SK-N-SH (cell line): ENCODE results near the gene FYN. TPM values are rescaled to one million over a fixed set of nuclear protein-coding genes. Genes with fewer than 3 reads are reported as not detected.

Source experiments
- CTCF ChIA-PET: fragments of 300-600, 350-600 bp; formaldehyde crosslinking; extraction: SDS; loops from one replicate; lab custom pipeline; 2021; lab: Yijun Ruan, JAX
- POLR2A ChIA-PET: fragments of 350-600 bp; sonication (Branson Sonifier 250); formaldehyde crosslinking; extraction: SDS; loops from one replicate; lab custom pipeline; 2020; ENCODE audit warnings: antibody characterized with exemption, inconsistent platforms; lab: Yijun Ruan, JAX
- DNase-seq: peaks from one replicate; pipeline ENCODE4 v3.0.0; 2012
- H2AFZ ChIP-seq: fragments of 200-600 bp; sonication (generic); 2 replicates; pipeline ENCODE4 v1.8.1; 2016; ENCODE audit warnings: antibody characterized with exemption, mild to moderate bottlenecking, low read depth
- H3F3A ChIP-seq: fragments of 200-600 bp; sonication (generic); replicated peaks from 2 replicates; pipeline ENCODE3; 2016; ENCODE audit warnings: antibody characterized with exemption, mild to moderate bottlenecking; ENCODE audit not compliant: insufficient read depth
- H3K27ac ChIP-seq, 2 experiments: fragments of 200-500 bp in 1 of 2; fragments of 200-600 bp in 1 of 2; sonication (Bioruptor generic) in 1 of 2; sonication (generic), shearing (Covaris generic) in 1 of 2; 2 replicates each; pipeline versions ENCODE4 v1.5.1 to v1.6.1; 2014 to 2016; ENCODE audit warnings: low read depth in 2 of 2, inconsistent platforms in 1 of 2, low read length in 1 of 2, mild to moderate bottlenecking in 1 of 2, mixed read lengths in 1 of 2
- H3K27me3 ChIP-seq: fragments of 200-600 bp; sonication (generic), shearing (Covaris generic); 2 replicates; pipeline ENCODE4 v1.6.1; 2016; ENCODE audit warnings: mixed run types; ENCODE audit not compliant: insufficient read depth
- H3K36me3 ChIP-seq, 2 experiments: fragments of 200-500 bp in 1 of 2; fragments of 200-600 bp in 1 of 2; sonication (Bioruptor generic) in 1 of 2; sonication (generic) in 1 of 2; replicated peaks in 1 of 2; 2 replicates each; pipeline versions ENCODE3 to v1.5.1; 2014 to 2016; ENCODE audit warnings: low read length in 1 of 2, mild to moderate bottlenecking in 1 of 2; ENCODE audit not compliant: insufficient read depth in 2 of 2, control insufficient read depth in 1 of 2
- H3K4me1 ChIP-seq, 2 experiments: fragments of 200-500 bp in 1 of 2; fragments of 200-600 bp in 1 of 2; sonication (Bioruptor generic) in 1 of 2; sonication (generic), shearing (Covaris generic) in 1 of 2; 2 replicates each; pipeline versions ENCODE4 v1.5.1 to v1.6.1; 2014 to 2016; ENCODE audit warnings: low read depth in 1 of 2, low read length in 1 of 2, mixed run types in 1 of 2; ENCODE audit not compliant: insufficient read depth in 2 of 2, control insufficient read depth in 1 of 2
- H3K4me2 ChIP-seq: fragments of 200-600 bp; sonication (generic), shearing (Covaris generic); 2 replicates; pipeline ENCODE4 v1.6.1; 2017; ENCODE audit warnings: mixed run types
- H3K4me3 ChIP-seq, 2 experiments: fragments of 200-500 bp in 1 of 2; fragments of 200-600 bp in 1 of 2; sonication (Bioruptor generic) in 1 of 2; sonication (generic), shearing (Covaris generic) in 1 of 2; 2 replicates each; pipeline versions ENCODE4 v1.5.1 to v1.8.1; 2014 to 2016; ENCODE audit warnings: low read depth in 2 of 2, inconsistent platforms in 1 of 2, low read length in 1 of 2, mild to moderate bottlenecking in 1 of 2, mixed read lengths in 1 of 2, moderate library complexity in 1 of 2
- H3K79me2 ChIP-seq: fragments of 200-600 bp; sonication (generic); 2 replicates; pipeline ENCODE4 v1.8.1; 2017; ENCODE audit warnings: mild to moderate bottlenecking; ENCODE audit not compliant: insufficient read depth
- H3K9ac ChIP-seq: fragments of 200-600 bp; sonication (generic); 2 replicates; pipeline ENCODE4 v1.6.1; 2017; ENCODE audit warnings: mixed run types
- H3K9me2 ChIP-seq: fragments of 200-600 bp; sonication (generic); 2 replicates; pipeline ENCODE4 v1.6.1; 2017; ENCODE audit warnings: mixed run types
- H3K9me3 ChIP-seq: fragments of 200-600 bp; sonication (generic); 2 replicates; pipeline ENCODE4 v1.6.1; 2017; ENCODE audit warnings: mixed run types, mild to moderate bottlenecking, moderate library complexity
- H4K20me1 ChIP-seq: fragments of 200-600 bp; sonication (generic); 2 replicates; pipeline ENCODE4 v1.6.1; 2017; ENCODE audit warnings: mild to moderate bottlenecking, mixed run types; ENCODE audit not compliant: insufficient read depth
- CHD2 ChIP-seq: fragments of 150-350 bp; IDR thresholded peaks from 2 replicates; pipeline ENCODE4 v1.6.1; 2018; ENCODE audit warnings: low read length; ENCODE audit not compliant: partially characterized antibody
- ELF1 ChIP-seq: IDR thresholded peaks from 2 replicates; pipeline ENCODE4 v1.4.0; 2012
- EZH2phosphoT487 ChIP-seq: fragments of 200-600 bp; sonication (generic); IDR thresholded peaks from 2 replicates; pipeline ENCODE4 v1.6.1; 2017; ENCODE audit warnings: low read depth, mixed run types, mild to moderate bottlenecking, antibody characterized with exemption, moderate library complexity, borderline replicate concordance
- FOSL2 ChIP-seq: IDR thresholded peaks from 2 replicates; pipeline ENCODE4 v1.4.0; 2012; ENCODE audit warnings: low read depth, mild to moderate bottlenecking, moderate library complexity, borderline replicate concordance
- FOXM1 ChIP-seq: IDR thresholded peaks from 2 replicates; pipeline ENCODE4 v1.4.0; 2012; ENCODE audit warnings: low read depth, mild to moderate bottlenecking
- GATA2 ChIP-seq: sonication (generic); formaldehyde crosslinking; IDR thresholded peaks from 2 replicates; pipeline ENCODE4 v1.5.0; 2020; ENCODE audit warnings: mild to moderate bottlenecking, missing genetic modification reagents
- MAX ChIP-seq: IDR thresholded peaks from 2 replicates; pipeline ENCODE4 v1.4.0; 2012; ENCODE audit warnings: low read depth
- MXI1 ChIP-seq: IDR thresholded peaks from 2 replicates; pipeline ENCODE4 v1.6.1; 2012; ENCODE audit warnings: mild to moderate bottlenecking, low read depth, low read length, improper control_type of control experiment
- NFIC ChIP-seq: IDR thresholded peaks from 2 replicates; pipeline ENCODE4 v1.4.0; 2012; ENCODE audit warnings: borderline replicate concordance
- NRF1 ChIP-seq: IDR thresholded peaks from 2 replicates; pipeline ENCODE4 v1.6.1; 2012; ENCODE audit warnings: low read depth, mild to moderate bottlenecking, low read length
- RCOR1 ChIP-seq: fragments of 150-350 bp; IDR thresholded peaks from 2 replicates; pipeline ENCODE4 v1.6.1; 2017; ENCODE audit warnings: antibody characterized with exemption, low read length
- REST ChIP-seq: IDR thresholded peaks from 2 replicates; pipeline ENCODE4 v1.6.1; 2012; ENCODE audit warnings: mild to moderate bottlenecking, low read depth, low read length, moderate library complexity
- SIN3A ChIP-seq: IDR thresholded peaks from 2 replicates; pipeline ENCODE4 v1.6.1; 2012; ENCODE audit warnings: low read depth, mild to moderate bottlenecking, low read length, moderate library complexity, borderline replicate concordance
- TAF1 ChIP-seq: IDR thresholded peaks from 2 replicates; pipeline ENCODE4 v1.6.1; 2012; ENCODE audit warnings: low read depth, mild to moderate bottlenecking, low read length, moderate library complexity, borderline replicate concordance
- TCF12 ChIP-seq: IDR thresholded peaks from 2 replicates; pipeline ENCODE4 v1.4.0; 2012
- TEAD4 ChIP-seq: IDR thresholded peaks from 2 replicates; pipeline ENCODE4 v1.4.0; 2012; ENCODE audit warnings: mild to moderate bottlenecking, borderline replicate concordance; ENCODE audit not compliant: insufficient read depth
- USF2 ChIP-seq: fragments of 150-350 bp; IDR thresholded peaks from 2 replicates; pipeline ENCODE4 v1.6.1; 2017; ENCODE audit warnings: antibody characterized with exemption, low read length, low read depth, borderline replicate concordance
- ZBTB33 ChIP-seq: IDR thresholded peaks from 2 replicates; pipeline ENCODE4 v1.4.0; 2012; ENCODE audit warnings: low read depth, borderline replicate concordance
- WGBS: methylation state at CpG from one replicate; pipeline ENCODE4 v1.1.6; 2017; ENCODE audit warnings: low lambda C conversion rate; 5-methylcytosine and 5-hydroxymethylcytosine counted together
- polyA plus RNA-seq, 3 experiments: library from polyadenylated mRNA; depleted of rRNA; stranded (reverse); fragments of >200 nt; gene quantifications; 2 replicates each; pipeline ENCODE4 v1.2.3, GENCODE V29; 2012

The FYN gene
- polyA plus RNA-seq, 1 of the 3 experiments (the other 2 are of a cell fraction): 31.0 TPM

- no peak for TF ChIP-seq MAX
- TF ChIP-seq USF2: no peak
- Histone ChIP-seq H2AFZ (no peak overlapping the region), H3K4me1 (peaks cover 0 to 13% of the 10 kb centered on the region in 2 experiments; a peak in 2 of 4 replicates), H3F3A (peaks cover 6% of the 10 kb centered on the region), H3K27ac (no peak overlapping the region), H3K4me3 (no peak overlapping the region), H4K20me1 (no peaks in the 10 kb centered on the region), H3K27me3 (no peaks in the 10 kb centered on the region), H3K9me2 (no peaks in the 10 kb centered on the region), H3K79me2 (no peaks in the 10 kb centered on the region), H3K36me3 (peaks cover 15% of the 10 kb centered on the region in 2 experiments), H3K4me2 (no peak overlapping the region), H3K9ac (no peak overlapping the region), H3K9me3 (no peaks in the 10 kb centered on the region)
- no peak for DNase-seq
- WGBS: 74% methylated on average over 3 of the region's 3 CpGs
- ChIA-PET CTCF (interaction anchor here (1.8 kb wide), 3 partner anchors 10 to 366 kb away, joined by 5 to 7 read pairs (median 6); no protein-coding TSS in a partner anchor), POLR2A (interaction anchor here (1.1 kb wide), 1 partner anchor 14 kb away, joined by 4 read pairs; no protein-coding TSS in a partner anchor)
These were observed 195.8 kb downstream of the FYN start for GRCh38 chr6:111677249-111677990.

DNA sequence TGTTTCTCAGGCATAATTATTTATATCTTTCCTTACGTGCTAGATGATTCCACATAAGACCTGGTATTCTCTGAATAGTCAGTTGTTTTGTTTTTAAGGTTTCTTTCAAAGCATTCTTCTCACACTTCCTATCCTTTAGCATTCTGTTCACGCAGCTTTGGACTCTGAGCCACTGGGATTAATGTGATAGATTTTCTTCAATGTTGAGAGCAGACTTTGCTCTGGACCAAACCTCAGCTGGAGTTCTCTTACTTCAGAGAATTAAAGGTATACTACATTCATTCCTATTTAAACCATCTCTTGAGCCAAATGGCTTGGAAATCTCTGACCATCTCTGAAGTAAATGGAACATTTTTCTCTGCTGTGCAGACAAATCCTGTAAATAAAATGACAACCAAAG lies 196.9 kb downstream of the FYN start:
- Histone ChIP-seq H3K79me2 (no peaks in the 10 kb centered on the region), H3F3A (peaks cover 6% of the 10 kb centered on the region), H3K27me3 (no peaks in the 10 kb centered on the region), H4K20me1 (no peaks in the 10 kb centered on the region), H3K27ac (no peak overlapping the region; a peak in 1 of 4 replicates), H3K36me3 (peaks cover 15 to 20% of the 10 kb centered on the region in 2 experiments), H3K4me2 (no peak overlapping the region), H2AFZ (no peak overlapping the region), H3K4me3 (no peak overlapping the region), H3K9me3 (no peaks in the 10 kb centered on the region), H3K4me1 (peaks cover 0 to 13% of the 10 kb centered on the region in 2 experiments; a peak in 2 of 4 replicates), H3K9ac (no peak overlapping the region), H3K9me2 (no peaks in the 10 kb centered on the region)
- POLR2A ChIA-PET: no interaction called here
- no peak for DNase-seq
- CTCF ChIA-PET: interaction anchor here (1.0 to 1.8 kb wide), 4 partner anchors 9 to 367 kb away, joined by 3 to 7 read pairs (median 6); no protein-coding TSS in a partner anchor
- WGBS: 84% methylated on average over 2 of the region's 2 CpGs
- TF ChIP-seq FOXM1 (no peak), MXI1 (no peak), TCF12 (no peak), CHD2 (no peak), REST (no peak), GATA2 (CRISPR knock-in tag) (no peak), MAX (no peak), RCOR1 (no peak), ZBTB33 (no peak), EZH2phosphoT487 (no peak), TEAD4 (no peak), SIN3A (no peak), FOSL2 (no peak), NRF1 (no peak), ELF1 (no peak), TAF1 (no peak), NFIC (no peak)
